GM12878 (cell line): ENCODE data around the gene KHK. TPM values are rescaled to one million over a fixed set of nuclear protein-coding genes. Genes with fewer than 3 reads are reported as not detected.

Source experiments
- ATAC-seq: fragments of 200-7000 bp; cut with Tn5 transposase; 3 replicates; pipeline ENCODE4 v1.9.1; 2020; ENCODE audit warnings: mild to moderate bottlenecking, moderate library complexity
- BruUV-seq: library from RNA; stranded (reverse); fragments of 400-500 nt; replicated peaks from 2 replicates; lab custom pipeline; 2021; lab: Mats Ljungman, UMichigan
- CTCF ChIA-PET: fragments of 300-600 bp; sonication (Branson Sonifier 250); formaldehyde crosslinking; extraction: SDS; loops from one replicate; lab custom pipeline; 2021; ENCODE audit warnings: inconsistent platforms; lab: Yijun Ruan, JAX
- POLR2A ChIA-PET: fragments of 350-600 bp; formaldehyde crosslinking; extraction: SDS; loops from one replicate; lab custom pipeline; 2021; ENCODE audit warnings: inconsistent platforms; lab: Charles Lee
- RAD21 ChIA-PET: fragments of 300-600 bp; sonication (Branson Sonifier 250); formaldehyde crosslinking; loops from one replicate; lab custom pipeline; 2023; ENCODE audit warnings: antibody characterized with exemption; ENCODE audit not compliant: unreplicated experiment; lab: Charles Lee
- SMC1A ChIA-PET: fragments of 300-600 bp; sonication (Branson Sonifier 250); formaldehyde crosslinking; loops from one replicate; lab custom pipeline; 2023; ENCODE audit not compliant: unreplicated experiment, uncharacterized antibody; lab: Charles Lee
- DNase-seq: peaks from one replicate; pipeline ENCODE4 v3.0.0-alpha.2; 2011; ENCODE audit warnings: low read depth, low spot score
- FAIRE-seq: peaks from 3 replicates; lab custom pipeline; 2011; peaks lifted over from hg19 to GRCh38; lab: Jason Lieb, UNC
- H2AFZ ChIP-seq: 2 replicates; pipeline ENCODE4 v1.6.0; 2011; ENCODE audit warnings: low read depth, low read length, control low read depth; ENCODE audit not compliant: control insufficient read depth
- H3K27ac ChIP-seq: 2 replicates; pipeline ENCODE4 v1.5.1; 2011; ENCODE audit warnings: control low read depth; ENCODE audit not compliant: control insufficient read depth, insufficient read depth
- H3K27me3 ChIP-seq, 2 experiments: replicated peaks in 1 of 2; 2 replicates each; pipeline versions ENCODE4 v1.6.0 to v1.6.1; 2011; ENCODE audit warnings: low read length in 1 of 2; ENCODE audit not compliant: control insufficient read depth in 2 of 2, insufficient read depth in 2 of 2
- H3K36me3 ChIP-seq, 2 experiments: 2 replicates each; pipeline ENCODE4 v1.5.1; 2011; ENCODE audit warnings: low read length in 1 of 2; ENCODE audit not compliant: control insufficient read depth in 2 of 2, insufficient read depth in 2 of 2
- H3K4me1 ChIP-seq: 2 replicates; pipeline ENCODE4 v1.6.1; 2011; ENCODE audit warnings: mild to moderate bottlenecking, low read length, moderate library complexity, mixed read lengths; ENCODE audit not compliant: control insufficient read depth, insufficient read depth
- H3K4me2 ChIP-seq: 2 replicates; pipeline ENCODE4 v1.6.0; 2011; ENCODE audit warnings: control low read depth; ENCODE audit not compliant: control insufficient read depth, insufficient read depth
- H3K4me3 ChIP-seq: fragments of 200-600 bp; sonication (generic); 2 replicates; pipeline ENCODE4 v1.5.1; 2016
- H3K79me2 ChIP-seq: 2 replicates; pipeline ENCODE4 v1.6.0; 2011; ENCODE audit warnings: low read length; ENCODE audit not compliant: control insufficient read depth, insufficient read depth
- H3K9ac ChIP-seq: 2 replicates; pipeline ENCODE4 v1.8.0; 2011; ENCODE audit warnings: low read length, control low read depth, mixed read lengths; ENCODE audit not compliant: control insufficient read depth, insufficient read depth
- H3K9me3 ChIP-seq: replicated peaks from 3 replicates; pipeline ENCODE4 v1.5.1; 2011; ENCODE audit warnings: mild to moderate bottlenecking, low read length; ENCODE audit not compliant: control insufficient read depth, insufficient read depth
- H4K20me1 ChIP-seq: 2 replicates; pipeline ENCODE4 v1.6.0; 2011; ENCODE audit not compliant: control insufficient read depth, insufficient read depth
- EZH2 ChIP-seq: IDR thresholded peaks from 2 replicates; pipeline ENCODE4 v1.6.1; 2012; ENCODE audit warnings: low read depth, mild to moderate bottlenecking, control low read depth, inconsistent platforms, low read length, borderline replicate concordance; ENCODE audit not compliant: control insufficient read depth
- HCFC1 ChIP-seq: fragments of 150-350 bp; IDR thresholded peaks from 2 replicates; pipeline ENCODE4 v1.6.1; 2014; ENCODE audit warnings: low read length
- MTA2 ChIP-seq: fragments of 450-650 bp; IDR thresholded peaks from 2 replicates; pipeline ENCODE4 v1.6.1; 2016; ENCODE audit warnings: low read depth, mild to moderate bottlenecking, moderate library complexity
- MXI1 ChIP-seq: fragments of 150-350 bp; IDR thresholded peaks from 2 replicates; pipeline ENCODE4 v1.6.1; 2011; ENCODE audit warnings: low read depth, mild to moderate bottlenecking, inconsistent platforms, low read length, improper control_type of control experiment
- NBN ChIP-seq: fragments of 450-650 bp; IDR thresholded peaks from 2 replicates; pipeline ENCODE4 v1.6.1; 2016
- TCF3 ChIP-seq: IDR thresholded peaks from 2 replicates; pipeline ENCODE4 v1.6.1; 2012; ENCODE audit warnings: low read depth, mild to moderate bottlenecking, low read length, borderline replicate concordance; ENCODE audit not compliant: insufficient read depth
- ZZZ3 ChIP-seq: IDR thresholded peaks from 2 replicates; pipeline ENCODE4 v1.6.1; 2011; ENCODE audit warnings: low read depth; ENCODE audit not compliant: control insufficient read depth, insufficient read length
- WGBS: methylation state at CpG from one replicate; pipeline ENCODE4 v1.1.6; 2016; ENCODE audit warnings: low lambda C conversion rate; ENCODE audit not compliant: insufficient replicate concordance, insufficient coverage; ENCODE audit errors: missing lambda C conversion rate; 5-methylcytosine and 5-hydroxymethylcytosine counted together
- in situ Hi-C: fragments of 300-500 bp; cut with MboI; formaldehyde crosslinking; loops from 9 replicates; pipeline ENCODE4 v1.14.3; 2018; ENCODE audit warnings: mixed read lengths
- intact Hi-C: fragments of 100-400 bp; cut with micrococcal nuclease; formaldehyde crosslinking; loops from one replicate; pipeline ENCODE4 v1.14.2; 2022; ENCODE audit not compliant: unreplicated experiment
- polyA plus RNA-seq, 11 experiments: library from polyadenylated mRNA; depleted of rRNA in 4 of 11; unstranded in 6 of 11; stranded (reverse) in 5 of 11; fragments of >200 nt; fragmentation: Nextera tagmentation in 4 of 11; fragmentation: Illumina TruSeq in 1 of 11; extraction: Ambion mirVana in 4 of 11; extraction: Trizol in 1 of 11; gene quantifications; 1 replicate in 1 of 11; 2 replicates in 10 of 11; pipeline versions ENCODE4 v1.2.1 to v1.2.3, GENCODE V29; 2011 to 2016; ENCODE audit warnings: inconsistent platforms in 2 of 11, missing spikeins in 2 of 11, low read depth in 1 of 11
- total RNA-seq, 4 experiments: library from RNA; depleted of rRNA in 3 of 4; stranded (reverse); fragments of >200 nt in 3 of 4; fragmentation: Illumina TruSeq in 1 of 4; extraction: Trizol in 1 of 4; gene quantifications; 2 replicates each; pipeline versions ENCODE4 v1.2.1 to v1.2.3, GENCODE V29; 2013 to 2021
- TF ChIP-seq, protein P1 (sequence below): fragments of 450-650 bp; formaldehyde crosslinking; IDR thresholded peaks from 2 replicates; pipeline ENCODE4 v1.4.0; 2022; ENCODE audit warnings: mild to moderate bottlenecking, moderate library complexity
- TF ChIP-seq, protein P2 (sequence below): fragments of 450-650 bp; IDR thresholded peaks from 2 replicates; pipeline ENCODE4 v1.6.1; 2017; ENCODE audit warnings: mild to moderate bottlenecking, low read depth, inconsistent platforms; ENCODE audit not compliant: poor library complexity, severe bottlenecking

KHK gene
- total and polyA plus RNA-seq, 10 of the 15 experiments (the other 5 are each of a cell fraction or from before 2014, with no cell fraction given) = 0.31 to 11.8 (median 3.9) TPM

- POLR2A ChIA-PET = interaction anchor here (0.6 to 0.7 kb wide), 2 partner anchors 122 to 183 kb away, joined by 3 to 8 read pairs; no protein-coding TSS in a partner anchor
- no peaks in the 10 kb centered on the region for H3K36me3 ChIP-seq
- H4K20me1 ChIP-seq = no peaks in the 10 kb centered on the region
- H3K27ac ChIP-seq = no peak overlapping the region
- CTCF ChIA-PET = interaction anchor here (2.1 kb wide), 1 partner anchor 80 kb away, joined by 6 read pairs; no protein-coding TSS in a partner anchor
- BruUV-seq = no TSS peak
- H3K4me2 ChIP-seq = no peak overlapping the region
- H3K4me1 ChIP-seq = peaks cover 11% of the 10 kb centered on the region; the same call in 1 of the 2 replicates
- no peak overlapping the region for H3K9ac ChIP-seq
- no peaks in the 10 kb centered on the region for H3K79me2 ChIP-seq
- SMC1A ChIA-PET = interaction anchor here (1.1 kb wide), 1 partner anchor 46 kb away, joined by 3 read pairs; no protein-coding TSS in a partner anchor
- WGBS = 61% methylated on average over 14 of the region's 14 CpGs
- ATAC-seq (no peak), DNase-seq (no peak), FAIRE-seq (no peak)
- H3K4me3 ChIP-seq = no peak overlapping the region
- no peaks in the 10 kb centered on the region for H3K9me3 ChIP-seq
- intact Hi-C loops (no loop called here), in situ Hi-C loops (loop anchor here (10.0 kb wide), 1 partner anchor 125 kb away; no protein-coding TSS in a partner anchor)
- H2AFZ ChIP-seq = no peak overlapping the region
- RAD21 ChIA-PET = interaction anchor here (1.2 kb wide), 2 partner anchors 102 to 130 kb away, joined by 3 read pairs; no protein-coding TSS in a partner anchor
- H3K27me3 ChIP-seq = no peaks in the 10 kb centered on the region
- TF ChIP-seq MXI1 (no peak), ZZZ3 (no peak), NBN (no peak), MTA2 (no peak), HCFC1 (no peak), TCF3 (no peak), EZH2 (no peak)
- TF ChIP-seq, protein P1, sequence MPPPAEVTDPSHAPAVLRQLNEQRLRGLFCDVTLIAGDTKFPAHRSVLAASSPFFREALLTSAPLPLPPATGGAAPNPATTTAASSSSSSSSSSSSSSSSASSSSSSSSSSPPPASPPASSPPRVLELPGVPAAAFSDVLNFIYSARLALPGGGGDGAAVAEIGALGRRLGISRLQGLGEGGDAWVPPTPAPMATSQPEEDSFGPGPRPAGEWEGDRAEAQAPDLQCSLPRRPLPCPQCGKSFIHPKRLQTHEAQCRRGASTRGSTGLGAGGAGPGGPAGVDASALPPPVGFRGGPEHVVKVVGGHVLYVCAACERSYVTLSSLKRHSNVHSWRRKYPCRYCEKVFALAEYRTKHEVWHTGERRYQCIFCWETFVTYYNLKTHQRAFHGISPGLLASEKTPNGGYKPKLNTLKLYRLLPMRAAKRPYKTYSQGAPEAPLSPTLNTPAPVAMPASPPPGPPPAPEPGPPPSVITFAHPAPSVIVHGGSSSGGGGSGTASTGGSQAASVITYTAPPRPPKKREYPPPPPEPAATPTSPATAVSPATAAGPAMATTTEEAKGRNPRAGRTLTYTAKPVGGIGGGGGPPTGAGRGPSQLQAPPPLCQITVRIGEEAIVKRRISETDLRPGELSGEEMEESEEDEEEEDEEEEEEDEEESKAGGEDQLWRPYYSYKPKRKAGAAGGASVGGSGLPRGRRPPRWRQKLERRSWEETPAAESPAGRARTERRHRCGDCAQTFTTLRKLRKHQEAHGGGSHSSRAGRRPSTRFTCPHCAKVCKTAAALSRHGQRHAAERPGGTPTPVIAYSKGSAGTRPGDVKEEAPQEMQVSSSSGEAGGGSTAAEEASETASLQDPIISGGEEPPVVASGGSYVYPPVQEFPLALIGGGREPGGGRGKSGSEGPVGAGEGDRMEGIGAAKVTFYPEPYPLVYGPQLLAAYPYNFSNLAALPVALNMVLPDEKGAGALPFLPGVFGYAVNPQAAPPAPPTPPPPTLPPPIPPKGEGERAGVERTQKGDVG (CRISPR knock-in tag) = no peak
- TF ChIP-seq, protein P2, sequence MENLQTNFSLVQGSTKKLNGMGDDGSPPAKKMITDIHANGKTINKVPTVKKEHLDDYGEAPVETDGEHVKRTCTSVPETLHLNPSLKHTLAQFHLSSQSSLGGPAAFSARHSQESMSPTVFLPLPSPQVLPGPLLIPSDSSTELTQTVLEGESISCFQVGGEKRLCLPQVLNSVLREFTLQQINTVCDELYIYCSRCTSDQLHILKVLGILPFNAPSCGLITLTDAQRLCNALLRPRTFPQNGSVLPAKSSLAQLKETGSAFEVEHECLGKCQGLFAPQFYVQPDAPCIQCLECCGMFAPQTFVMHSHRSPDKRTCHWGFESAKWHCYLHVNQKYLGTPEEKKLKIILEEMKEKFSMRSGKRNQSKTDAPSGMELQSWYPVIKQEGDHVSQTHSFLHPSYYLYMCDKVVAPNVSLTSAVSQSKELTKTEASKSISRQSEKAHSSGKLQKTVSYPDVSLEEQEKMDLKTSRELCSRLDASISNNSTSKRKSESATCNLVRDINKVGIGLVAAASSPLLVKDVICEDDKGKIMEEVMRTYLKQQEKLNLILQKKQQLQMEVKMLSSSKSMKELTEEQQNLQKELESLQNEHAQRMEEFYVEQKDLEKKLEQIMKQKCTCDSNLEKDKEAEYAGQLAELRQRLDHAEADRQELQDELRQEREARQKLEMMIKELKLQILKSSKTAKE = no peak
Observed at GRCh38 chr2:27089111-27089954, 2.8 kb downstream of the KHK start.
